ENCODE measurements around the gene CLCF1. TPM values are rescaled to one million over a fixed set of nuclear protein-coding genes. Genes with fewer than 3 reads are reported as not detected.

Gene CLCF1
- total RNA-seq, 4 donors from 2014 or later, result 2.2 to 3.3 (median 2.5) TPM

- WGBS, 2 donors, result 21 to 25% methylated on average over 3 of the region's 3 CpGs
- peak in 1 of 2 donors; percentile 92 for DNase-seq (ENCODE audit: low spot score in 2 of 2)
- H3K4me3 ChIP-seq (ENCODE audit: low read depth, poor library complexity, severe bottlenecking), result no peak overlapping the region
- TF ChIP-seq POLR2A (IDR thresholded peaks at IDR 0.05) (no peak), CTCF (IDR thresholded peaks at IDR 0.05) (peak in 1 of 3 donors; percentile 83)
- intact Hi-C loops (cut with DNase I; ENCODE audit: low total_unique reads), result no loop called here
These were observed 16.4 kb downstream of the CLCF1 start for GRCh38 chr11:67356864-67357561.

- WGBS, 2 donors, result 55 to 67% methylated on average over 4 of the region's 4 CpGs
- no peak overlapping the region for H3K4me3 ChIP-seq (ENCODE audit: low read depth, poor library complexity, severe bottlenecking)
- no peak for DNase-seq (ENCODE audit: low spot score in 2 of 2)
- intact Hi-C loops (cut with DNase I; ENCODE audit: low total_unique reads), result no loop called here
- no peak for TF ChIP-seq CTCF (IDR thresholded peaks at IDR 0.05)
- TF ChIP-seq POLR2A (IDR thresholded peaks at IDR 0.05), result no peak
These were observed 17.0 kb downstream of the CLCF1 start for GRCh38 chr11:67356387-67356863.

- 63 to 65% methylated on average over 4 of the region's 4 CpGs for WGBS, 2 donors
- TF ChIP-seq CTCF (IDR thresholded peaks at IDR 0.05) (no peak), POLR2A (IDR thresholded peaks at IDR 0.05) (no peak)
These were observed 17.5 kb downstream of the CLCF1 start for GRCh38 chr11:67355794-67356386.

GRCh38 chr11:67355023-67355793 lies 18.2 kb downstream of the CLCF1 start:
- intact Hi-C loops (cut with DNase I; ENCODE audit: low total_unique reads), result no loop called here

More at GRCh38 chr11:67355794-67356386, 17.5 kb downstream of the CLCF1 start:
- H3K4me3 ChIP-seq (ENCODE audit: low read depth, poor library complexity, severe bottlenecking), result no peak overlapping the region
- intact Hi-C loops (cut with DNase I; ENCODE audit: low total_unique reads), result no loop called here
- DNase-seq (ENCODE audit: low spot score in 2 of 2), result no peak

More at GRCh38 chr11:67355023-67355793, 18.2 kb downstream of the CLCF1 start:
- 52 to 72% methylated on average over 5 to 8 of the region's 11 CpGs for WGBS, 2 donors
- TF ChIP-seq CTCF (IDR thresholded peaks at IDR 0.05) (no peak), POLR2A (IDR thresholded peaks at IDR 0.05) (no peak)
- no peak overlapping the region for H3K4me3 ChIP-seq (ENCODE audit: low read depth, poor library complexity, severe bottlenecking)
- peak in 1 of 2 donors; percentile 21 for DNase-seq (ENCODE audit: low spot score in 2 of 2)

Measured in lower leg skin (tissue), 4 donors.